ENCODE data around the gene EFL1. TPM values are rescaled to one million over a fixed set of nuclear protein-coding genes. Genes with fewer than 3 reads are reported as not detected.

Gene EFL1
- polyA plus RNA-seq, 3 donors from 2014 or later = 9.4 to 22.5 (median 15.3) TPM

GRCh38 chr15:82129149-82129692 lies 133.3 kb downstream of the EFL1 start:
- peaks cover 23 to 49% (median 24%) of the 10 kb centered on the region in 3 donors for H3K36me3 Mint-ChIP-seq
- H3K4me1 Mint-ChIP-seq = peaks cover 2 to 9% of the 10 kb centered on the region in 2 donors
- DNase-seq = no peak
- no peaks in the 10 kb centered on the region for H3K9me3 Mint-ChIP-seq
- H3K27ac Mint-ChIP-seq = no peak overlapping the region
- no peak overlapping the region for H3K4me3 Mint-ChIP-seq
- peaks cover 0 to 2% (median 2%) of the 10 kb centered on the region in 3 donors for H3K27me3 Mint-ChIP-seq (ENCODE audit: low read depth in 3 of 3)

DNA sequence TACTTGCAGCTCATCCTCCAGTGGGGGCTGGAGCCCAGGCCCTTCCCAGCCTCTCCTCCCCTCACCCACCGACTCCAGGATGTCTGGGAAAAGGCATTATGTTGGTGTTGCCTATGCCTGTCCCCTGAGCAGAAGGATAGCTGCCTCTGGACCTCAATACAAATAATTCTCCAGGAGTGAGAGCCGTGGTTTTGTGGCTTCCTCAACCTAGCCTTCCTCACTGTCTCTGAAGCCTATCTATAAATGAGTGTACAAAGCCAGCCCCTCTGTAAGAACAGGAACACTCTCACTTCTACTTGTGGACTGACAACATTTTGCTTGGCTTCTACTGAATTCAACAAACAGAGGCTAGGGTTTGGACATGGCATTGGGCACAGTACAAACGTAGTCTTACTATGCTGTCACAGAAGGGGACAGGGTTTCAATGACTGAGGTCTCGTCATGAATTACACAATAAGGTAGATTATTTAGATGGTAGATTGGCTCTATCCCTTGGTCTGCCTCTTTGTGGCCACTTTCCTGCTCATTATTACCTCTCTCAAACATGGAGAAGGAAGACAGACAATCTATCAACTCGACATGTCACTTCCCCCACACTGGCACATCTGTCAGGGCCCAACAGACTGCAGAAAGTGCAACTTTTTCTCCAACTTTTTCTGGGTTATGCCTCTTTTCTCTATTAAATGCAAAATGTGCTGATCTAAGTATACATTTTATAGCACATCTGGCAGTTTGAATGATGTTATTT lies 134.0 kb downstream of the EFL1 start:
- Mint-ChIP-seq H3K27me3 (ENCODE audit: low read depth in 3 of 3) (peaks cover 0 to 2% (median 2%) of the 10 kb centered on the region in 3 donors), H3K4me3 (no peak overlapping the region), H3K4me1 (peaks cover 2 to 9% of the 10 kb centered on the region in 2 donors), H3K9me3 (no peaks in the 10 kb centered on the region), H3K27ac (no peak overlapping the region), H3K36me3 (peaks cover 18 to 43% (median 18%) of the 10 kb centered on the region in 3 donors)
- DNase-seq = no peak

GRCh38 chr15:82127581-82127980 lies 135.0 kb downstream of the EFL1 start:
- H3K27ac Mint-ChIP-seq = no peak overlapping the region
- DNase-seq = no peak
- peaks cover 16 to 42% (median 17%) of the 10 kb centered on the region in 3 donors for H3K36me3 Mint-ChIP-seq
- H3K27me3 Mint-ChIP-seq (ENCODE audit: low read depth in 3 of 3) = peaks cover 0 to 2% (median 2%) of the 10 kb centered on the region in 3 donors
- peaks cover 2 to 9% of the 10 kb centered on the region in 2 donors for H3K4me1 Mint-ChIP-seq
- H3K9me3 Mint-ChIP-seq = no peaks in the 10 kb centered on the region
- no peak overlapping the region for H3K4me3 Mint-ChIP-seq

DNA sequence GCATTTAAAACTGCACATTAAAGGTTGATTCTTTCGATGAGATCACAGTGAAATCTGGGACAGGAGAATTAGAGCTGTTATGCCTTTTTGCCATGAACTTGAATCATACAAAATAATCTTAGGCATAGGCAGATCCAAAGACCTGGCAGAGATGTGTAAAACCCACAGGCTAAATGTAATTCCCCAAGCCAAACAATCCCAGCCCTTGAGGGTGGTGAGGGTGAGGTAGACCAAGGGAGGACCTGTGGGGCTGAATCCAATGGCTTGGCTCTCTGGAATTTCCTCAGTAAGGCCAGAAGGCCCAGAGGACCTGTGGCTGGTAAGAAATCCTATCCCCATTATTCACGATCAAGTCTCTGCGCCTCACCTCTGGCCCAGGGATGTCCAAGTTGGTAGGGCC lies 136.2 kb downstream of the EFL1 start:
- H3K27ac Mint-ChIP-seq = no peak overlapping the region
- peaks cover 11 to 34% (median 13%) of the 10 kb centered on the region in 3 donors for H3K36me3 Mint-ChIP-seq
- peaks cover 2 to 9% of the 10 kb centered on the region in 2 donors for H3K4me1 Mint-ChIP-seq

GRCh38 chr15:82124331-82125263 lies 137.9 kb downstream of the EFL1 start:
- peaks cover 2 to 9% of the 10 kb centered on the region in 2 donors for H3K4me1 Mint-ChIP-seq
- no peak for DNase-seq
- H3K36me3 Mint-ChIP-seq = peaks cover 7 to 25% (median 8%) of the 10 kb centered on the region in 3 donors
- no peak overlapping the region for H3K4me3 Mint-ChIP-seq
- peaks cover 0 to 3% (median 0%) of the 10 kb centered on the region in 3 donors for H3K27me3 Mint-ChIP-seq (ENCODE audit: low read depth in 3 of 3)
- no peaks in the 10 kb centered on the region for H3K9me3 Mint-ChIP-seq
- no peak overlapping the region for H3K27ac Mint-ChIP-seq

More for the DNA sequence above, 136.2 kb downstream of the EFL1 start:
- Mint-ChIP-seq H3K27me3 (ENCODE audit: low read depth in 3 of 3) (peaks cover 0 to 2% (median 2%) of the 10 kb centered on the region in 3 donors), H3K9me3 (no peaks in the 10 kb centered on the region), H3K4me3 (no peak overlapping the region)
- no peak for DNase-seq

DNA sequence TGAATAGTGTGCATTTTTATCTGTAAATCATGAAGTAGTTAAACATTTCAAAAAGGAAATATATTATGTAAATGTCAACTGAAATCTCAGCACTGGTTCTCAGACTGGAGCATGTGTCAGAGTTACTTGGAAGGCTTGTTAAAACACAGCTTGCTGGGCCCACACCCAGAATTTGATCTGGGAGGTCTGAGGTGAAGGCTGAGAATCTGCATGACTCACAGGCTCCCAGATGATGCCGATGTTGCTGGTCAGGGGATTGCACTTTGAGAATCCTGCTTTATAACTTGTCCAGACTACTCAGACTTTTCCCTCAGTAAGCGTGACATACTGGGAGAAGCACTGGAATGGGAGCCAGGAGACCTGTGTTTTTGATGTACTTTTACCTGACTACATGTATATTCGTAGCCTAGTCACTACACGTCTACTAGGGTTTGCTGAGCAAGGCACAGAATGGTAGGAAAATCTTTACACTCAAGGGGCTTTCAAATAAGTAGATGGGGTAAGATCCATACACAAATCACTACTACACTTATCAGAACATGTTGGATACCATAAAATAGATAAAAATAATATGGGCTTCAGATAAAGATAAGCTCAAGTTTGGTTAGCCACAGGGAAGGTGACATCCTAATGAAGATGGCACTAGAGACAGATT lies 139.7 kb downstream of the EFL1 start:
- Mint-ChIP-seq H3K27ac (no peak overlapping the region), H3K4me3 (no peak overlapping the region), H3K27me3 (ENCODE audit: low read depth in 3 of 3) (peaks cover 0 to 3% (median 0%) of the 10 kb centered on the region in 3 donors), H3K36me3 (peaks cover 4 to 20% (median 7%) of the 10 kb centered on the region in 3 donors), H3K9me3 (no peaks in the 10 kb centered on the region), H3K4me1 (no peaks in the 10 kb centered on the region)
- DNase-seq = no peak

DNA sequence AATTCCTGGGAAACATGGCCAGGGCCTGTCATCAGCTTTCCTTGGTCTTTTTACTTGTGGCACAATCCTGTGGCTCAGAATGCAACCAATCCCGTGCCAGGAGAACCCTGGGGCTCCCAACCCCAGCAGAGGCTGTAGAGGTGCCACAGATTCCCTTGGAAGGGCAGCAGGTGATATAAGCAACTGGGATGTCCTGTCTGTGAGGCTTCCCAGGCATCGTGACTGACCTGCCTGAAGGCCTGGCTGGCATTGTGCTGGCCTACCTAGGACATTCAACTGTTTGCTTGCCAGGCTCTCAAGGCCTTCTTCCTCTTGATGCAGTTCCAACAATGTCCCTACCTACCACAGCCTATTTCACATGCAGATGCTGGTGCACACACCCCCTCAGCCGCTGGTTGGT lies 144.5 kb downstream of the EFL1 start:
- Mint-ChIP-seq H3K4me3 (no peak overlapping the region), H3K4me1 (no peaks in the 10 kb centered on the region), H3K9me3 (no peaks in the 10 kb centered on the region), H3K27ac (no peak overlapping the region), H3K27me3 (ENCODE audit: low read depth in 3 of 3) (peaks cover 0 to 1% (median 0%) of the 10 kb centered on the region in 3 donors), H3K36me3 (peaks cover 0 to 17% (median 5%) of the 10 kb centered on the region in 3 donors)
- no peak for DNase-seq

GRCh38 chr15:82117296-82117695 lies 145.2 kb downstream of the EFL1 start:
- Mint-ChIP-seq H3K27ac (no peak overlapping the region), H3K9me3 (no peaks in the 10 kb centered on the region), H3K27me3 (ENCODE audit: low read depth in 3 of 3) (peaks cover 0 to 1% (median 0%) of the 10 kb centered on the region in 3 donors), H3K4me1 (no peaks in the 10 kb centered on the region), H3K4me3 (no peak overlapping the region), H3K36me3 (peaks cover 0 to 15% (median 4%) of the 10 kb centered on the region in 3 donors)
- DNase-seq = no peak

DNA sequence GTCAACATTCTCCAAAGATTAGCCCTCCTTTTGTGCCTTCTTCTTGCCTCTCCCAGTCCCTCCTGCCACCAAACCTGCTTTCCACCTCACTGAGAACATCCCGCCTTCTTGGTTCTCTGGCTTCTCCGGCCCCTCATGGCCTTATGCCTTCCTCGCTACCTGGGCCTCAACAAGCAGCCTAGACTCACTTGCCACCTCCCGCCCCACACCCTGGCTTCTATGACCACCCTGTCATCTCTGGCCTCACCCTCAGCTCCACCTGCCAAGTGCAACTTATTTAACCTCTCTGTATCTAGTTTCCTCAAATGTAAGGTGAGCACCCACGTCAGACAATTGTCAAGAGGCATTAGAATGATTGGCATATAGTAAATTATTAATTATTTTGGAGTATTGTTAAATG lies 147.9 kb downstream of the EFL1 start:
- Mint-ChIP-seq H3K36me3 (peaks cover 0 to 10% (median 4%) of the 10 kb centered on the region in 3 donors), H3K4me3 (no peak overlapping the region), H3K27ac (no peak overlapping the region), H3K9me3 (no peaks in the 10 kb centered on the region), H3K4me1 (no peaks in the 10 kb centered on the region), H3K27me3 (ENCODE audit: low read depth in 3 of 3) (peaks cover 0 to 3% (median 0%) of the 10 kb centered on the region in 3 donors)
- DNase-seq = no peak

DNA sequence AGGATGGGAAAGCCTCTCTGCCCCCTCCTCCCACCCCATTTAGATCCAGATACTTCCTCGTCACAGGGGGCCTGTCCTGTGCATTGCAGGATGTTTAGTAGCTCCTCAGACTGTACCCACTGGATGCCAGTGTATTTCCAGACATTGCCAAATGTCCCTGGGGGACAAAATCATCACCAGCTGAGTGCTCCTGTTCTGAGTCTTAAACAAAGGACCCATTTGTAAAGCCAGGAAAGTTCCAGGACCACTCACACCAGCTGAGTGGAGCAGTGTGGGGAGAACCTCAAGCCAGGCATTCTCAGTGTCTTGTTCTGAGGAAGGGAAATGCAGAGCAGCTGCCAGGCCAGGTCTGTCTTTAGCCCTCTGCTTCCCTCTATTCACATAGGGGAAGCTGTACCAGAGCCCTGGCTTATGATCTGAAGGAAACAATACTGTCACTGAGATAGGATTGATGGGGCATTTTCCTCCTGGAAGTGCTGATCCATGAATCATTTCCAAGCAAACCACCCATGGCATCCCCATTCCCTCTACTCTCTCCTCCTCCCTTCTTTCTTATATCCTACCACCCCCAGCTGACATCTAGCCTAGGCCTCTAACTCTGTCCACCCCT lies 149.3 kb downstream of the EFL1 start:
- no peaks in the 10 kb centered on the region for H3K9me3 Mint-ChIP-seq
- H3K27ac Mint-ChIP-seq = no peak overlapping the region
- H3K4me3 Mint-ChIP-seq = no peak overlapping the region
- no peak for DNase-seq
- no peaks in the 10 kb centered on the region for H3K4me1 Mint-ChIP-seq
- H3K36me3 Mint-ChIP-seq = peaks cover 0 to 10% (median 4%) of the 10 kb centered on the region in 3 donors
- H3K27me3 Mint-ChIP-seq (ENCODE audit: low read depth in 3 of 3) = peaks cover 0 to 6% (median 0%) of the 10 kb centered on the region in 3 donors

DNA sequence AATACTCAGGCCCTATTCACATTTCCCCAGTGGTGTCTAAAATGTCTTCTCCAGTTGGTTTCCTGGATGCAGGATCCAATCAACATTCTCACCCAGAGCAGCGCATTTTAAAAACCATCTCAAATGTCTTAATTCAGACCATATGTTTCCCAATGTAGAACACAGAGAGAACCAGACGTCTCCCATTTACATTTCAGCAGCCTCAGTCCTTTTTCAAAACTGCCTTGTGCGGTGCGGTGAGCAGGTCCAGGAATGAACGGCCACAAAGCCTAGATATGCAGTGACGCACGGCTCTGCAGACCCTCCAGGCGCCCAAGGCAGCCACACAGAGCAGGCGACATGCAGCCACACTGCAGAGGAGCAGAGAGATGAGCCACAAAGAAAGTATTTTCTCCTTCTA lies 150.6 kb downstream of the EFL1 start:
- Mint-ChIP-seq H3K4me1 (no peaks in the 10 kb centered on the region), H3K36me3 (peaks cover 0 to 6% (median 4%) of the 10 kb centered on the region in 3 donors), H3K27me3 (ENCODE audit: low read depth in 3 of 3) (peaks cover 0 to 6% (median 0%) of the 10 kb centered on the region in 3 donors), H3K9me3 (no peaks in the 10 kb centered on the region), H3K27ac (no peak overlapping the region), H3K4me3 (no peak overlapping the region)
- no peak for DNase-seq

DNA sequence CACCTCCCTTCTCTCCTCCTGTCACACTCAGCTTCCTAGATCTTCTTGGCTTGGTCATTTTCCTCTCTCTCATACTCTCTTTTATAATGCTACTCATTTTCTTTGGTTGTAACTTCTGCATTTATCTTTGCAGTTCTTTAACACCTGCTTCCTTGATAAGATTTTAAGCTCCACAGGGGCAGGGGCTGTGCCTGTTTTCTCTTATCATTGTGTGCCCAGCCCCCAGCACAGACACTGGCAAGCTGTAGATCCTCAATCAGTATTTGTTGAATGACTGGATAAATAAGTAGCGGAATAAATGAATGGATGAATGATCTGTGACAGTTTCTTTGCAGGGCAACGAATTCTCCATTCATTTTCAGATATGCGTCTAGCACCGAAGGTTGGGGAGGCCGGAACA lies 152.4 kb downstream of the EFL1 start:
- Mint-ChIP-seq H3K4me1 (no peaks in the 10 kb centered on the region), H3K27ac (no peak overlapping the region), H3K27me3 (ENCODE audit: low read depth in 3 of 3) (peaks cover 0 to 6% (median 0%) of the 10 kb centered on the region in 3 donors), H3K36me3 (no peaks in the 10 kb centered on the region), H3K9me3 (no peaks in the 10 kb centered on the region), H3K4me3 (no peak overlapping the region)
- DNase-seq = no peak
